ENCODE data around the gene NDUFB11. TPM values are rescaled to one million over a fixed set of nuclear protein-coding genes. Genes with fewer than 3 reads are reported as not detected.
"Not testable (repeated sequence)": the region's sequence is repeated elsewhere in the genome, so short reads cannot be mapped to it uniquely, and the experiment has no call there.

The NDUFB11 gene
- total and polyA plus RNA-seq, 3 experiments from 2014 or later = 93.5 to 169 (median 95.0) TPM

DNA sequence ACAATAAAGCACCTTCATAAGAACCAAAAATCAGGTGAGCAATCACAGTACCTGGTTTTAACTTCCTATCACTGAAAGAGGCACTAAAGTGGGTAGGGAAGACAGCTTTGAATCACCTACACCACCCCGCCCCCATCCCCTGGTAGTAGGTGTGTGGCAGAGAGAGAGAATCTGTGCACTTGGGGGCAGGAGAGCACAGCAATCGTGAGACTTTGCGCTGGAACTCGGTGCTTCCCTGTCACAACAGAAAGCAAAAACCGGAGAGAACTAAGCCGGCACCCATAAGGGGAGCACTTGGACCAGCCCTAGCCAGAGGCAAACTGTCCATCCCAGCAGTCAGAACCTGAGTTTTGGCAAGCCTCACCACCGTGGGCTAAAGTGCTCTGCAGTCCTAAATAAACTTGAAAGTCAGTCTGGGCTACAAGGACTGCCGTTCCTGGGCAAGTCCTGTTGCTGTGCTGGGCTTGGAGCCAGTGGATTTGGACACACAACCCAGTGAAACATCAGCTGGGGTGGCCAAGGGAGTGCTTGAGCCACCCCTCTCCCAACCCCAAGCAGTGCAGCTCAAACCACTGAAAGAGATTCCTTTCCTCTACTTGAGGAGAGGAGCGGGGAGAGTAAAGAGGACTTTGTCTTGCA is 32.1 kb downstream of the NDUFB11 start:
- H3K27ac ChIP-seq (ENCODE audit: low read depth, low read length) = no peak overlapping the region
- no peak for DNase-seq
- no peak overlapping the region for H3K27ac Mint-ChIP-seq
- no peaks in the 10 kb centered on the region for H3K27me3 ChIP-seq (ENCODE audit: insufficient read depth, low read length, poor library complexity, severe bottlenecking)
- POLR2A ChIA-PET = no interaction called here
- no peaks in the 10 kb centered on the region for H3K4me1 ChIP-seq (ENCODE audit: insufficient read depth, low read length)
- no peaks in the 10 kb centered on the region for H3K36me3 Mint-ChIP-seq
- CTCF ChIA-PET = no interaction called here
- peaks cover 0 to 2% (median 0%) of the 10 kb centered on the region in 5 donors for H3K9me3 Mint-ChIP-seq
- no peaks in the 10 kb centered on the region for H3K36me3 ChIP-seq (ENCODE audit: insufficient read depth, low read length)
- H3K4me3 ChIP-seq (ENCODE audit: low read length) = no peak overlapping the region
- H3K27me3 Mint-ChIP-seq = peaks cover 0 to 1% of the 10 kb centered on the region in 2 donors
- H3K9me3 ChIP-seq (ENCODE audit: low read length) = no peaks in the 10 kb centered on the region
- no peak overlapping the region for H3K4me3 Mint-ChIP-seq
- H3K4me1 Mint-ChIP-seq = no peaks in the 10 kb centered on the region

DNA sequence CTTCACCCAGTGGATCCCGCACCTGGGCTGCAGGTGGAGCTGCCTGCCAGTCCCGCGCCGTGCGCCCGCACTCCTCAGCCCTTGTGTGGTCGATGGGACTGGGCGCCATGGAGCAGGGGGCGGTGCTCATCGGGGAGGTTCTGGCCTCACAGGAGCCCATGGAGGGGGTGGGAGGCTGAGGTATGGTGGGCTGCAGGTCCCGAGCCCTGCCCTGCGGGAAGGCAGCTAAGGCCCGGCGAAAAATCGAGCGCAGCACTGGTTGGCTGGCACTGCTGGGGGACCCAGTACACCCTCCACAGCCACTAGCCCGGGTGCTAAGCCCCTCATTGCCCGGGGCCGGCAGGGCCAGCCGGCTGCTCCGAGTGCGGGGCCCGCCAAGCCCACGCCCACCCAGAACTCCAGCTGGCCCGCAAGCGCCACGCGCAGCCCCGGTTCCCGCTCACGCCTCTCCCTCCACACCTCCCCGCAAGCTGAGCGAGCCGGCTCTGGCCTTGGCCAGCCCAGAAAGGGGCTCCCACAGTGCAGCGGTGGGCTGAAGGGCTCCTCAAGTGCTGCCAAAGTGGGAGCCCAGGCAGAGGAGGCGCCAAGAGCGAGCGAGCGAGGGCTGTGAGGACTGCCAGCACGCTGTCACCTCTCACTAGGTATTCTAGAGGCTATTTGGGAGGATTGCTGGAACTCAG is 33.4 kb downstream of the NDUFB11 start:
- DNase-seq; H3K27ac Mint-ChIP-seq; H3K27ac ChIP-seq (ENCODE audit: low read depth, low read length); H3K27me3 ChIP-seq (ENCODE audit: insufficient read depth, low read length, poor library complexity, severe bottlenecking); H3K36me3 ChIP-seq (ENCODE audit: insufficient read depth, low read length); CTCF ChIA-PET; H3K4me1 ChIP-seq (ENCODE audit: insufficient read depth, low read length); H3K27me3 Mint-ChIP-seq; H3K4me3 Mint-ChIP-seq; H3K9me3 ChIP-seq (ENCODE audit: low read length); H3K4me3 ChIP-seq (ENCODE audit: low read length); H3K4me1 Mint-ChIP-seq; H3K9me3 Mint-ChIP-seq; POLR2A ChIA-PET; H3K36me3 Mint-ChIP-seq: not testable (repeated sequence)

GRCh38 chrX:47101206-47101605 is 43.3 kb downstream of the NDUFB11 start:
- no peaks in the 10 kb centered on the region for H3K4me1 ChIP-seq (ENCODE audit: insufficient read depth, low read length)
- POLR2A ChIA-PET = no interaction called here
- DNase-seq = no peak
- Mint-ChIP-seq H3K36me3 (no peaks in the 10 kb centered on the region), H3K4me3 (no peak overlapping the region), H3K4me1 (no peaks in the 10 kb centered on the region), H3K9me3 (no peaks in the 10 kb centered on the region), H3K27me3 (peaks cover 0 to 23% of the 10 kb centered on the region in 2 donors), H3K27ac (no peak overlapping the region)
- H3K27ac ChIP-seq (ENCODE audit: low read depth, low read length) = no peak overlapping the region
- no peaks in the 10 kb centered on the region for H3K36me3 ChIP-seq (ENCODE audit: insufficient read depth, low read length)
- no peak overlapping the region for H3K4me3 ChIP-seq (ENCODE audit: low read length)
- H3K9me3 ChIP-seq (ENCODE audit: low read length) = no peaks in the 10 kb centered on the region
- H3K27me3 ChIP-seq (ENCODE audit: insufficient read depth, low read length, poor library complexity, severe bottlenecking) = no peaks in the 10 kb centered on the region
- CTCF ChIA-PET = no interaction called here

DNA sequence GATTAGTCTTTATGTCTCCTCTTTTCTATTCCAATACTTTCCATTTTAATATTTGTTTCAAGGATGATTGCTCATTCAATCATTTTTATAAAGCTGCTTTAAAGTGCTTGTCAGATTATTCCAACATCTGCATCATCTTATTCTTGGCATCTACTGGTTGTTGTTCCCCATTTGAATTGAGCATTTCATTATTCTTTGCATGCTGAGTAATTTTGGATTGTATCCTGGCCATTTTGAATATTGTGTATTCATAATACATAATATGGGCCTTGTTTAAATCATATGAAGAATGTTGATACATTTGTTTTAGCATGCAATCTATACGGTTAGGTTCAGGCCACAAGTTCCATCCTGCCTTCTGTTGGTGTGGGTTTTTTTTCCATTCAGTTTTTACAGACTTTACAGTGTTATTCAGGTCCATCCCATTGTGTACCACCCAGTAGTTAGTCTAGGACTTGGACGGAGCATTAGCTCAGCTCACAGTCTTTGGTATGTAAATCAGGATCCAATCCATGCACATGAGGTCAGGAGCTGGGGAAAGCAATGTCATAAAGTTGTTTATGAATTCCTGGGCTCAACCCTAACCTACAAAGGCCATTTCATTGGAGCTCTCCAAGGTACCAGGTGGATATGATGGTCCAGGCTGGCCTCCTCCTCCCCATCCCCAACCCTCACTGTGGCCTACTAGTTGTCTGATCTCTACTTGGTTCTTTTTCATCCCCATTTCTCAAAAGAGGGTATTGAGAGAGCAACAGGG is 46.0 kb downstream of the NDUFB11 start:
- no peak overlapping the region for H3K4me3 Mint-ChIP-seq
- H3K27me3 Mint-ChIP-seq = peaks cover 0 to 25% of the 10 kb centered on the region in 2 donors
- H3K27ac ChIP-seq (ENCODE audit: low read depth, low read length) = no peak overlapping the region
- H3K4me1 ChIP-seq (ENCODE audit: insufficient read depth, low read length) = no peaks in the 10 kb centered on the region
- CTCF ChIA-PET = interaction anchor here (0.6 kb wide), 1 partner anchor 16 kb away, joined by 3 read pairs; no protein-coding TSS in a partner anchor
- no peaks in the 10 kb centered on the region for H3K27me3 ChIP-seq (ENCODE audit: insufficient read depth, low read length, poor library complexity, severe bottlenecking)
- no peaks in the 10 kb centered on the region for H3K9me3 ChIP-seq (ENCODE audit: low read length)
- no peaks in the 10 kb centered on the region for H3K4me1 Mint-ChIP-seq
- H3K9me3 Mint-ChIP-seq = no peaks in the 10 kb centered on the region
- no peak overlapping the region for H3K4me3 ChIP-seq (ENCODE audit: low read length)
- no peak for DNase-seq
- no peaks in the 10 kb centered on the region for H3K36me3 Mint-ChIP-seq
- H3K27ac Mint-ChIP-seq = no peak overlapping the region
- H3K36me3 ChIP-seq (ENCODE audit: insufficient read depth, low read length) = no peaks in the 10 kb centered on the region
- POLR2A ChIA-PET = no interaction called here

DNA sequence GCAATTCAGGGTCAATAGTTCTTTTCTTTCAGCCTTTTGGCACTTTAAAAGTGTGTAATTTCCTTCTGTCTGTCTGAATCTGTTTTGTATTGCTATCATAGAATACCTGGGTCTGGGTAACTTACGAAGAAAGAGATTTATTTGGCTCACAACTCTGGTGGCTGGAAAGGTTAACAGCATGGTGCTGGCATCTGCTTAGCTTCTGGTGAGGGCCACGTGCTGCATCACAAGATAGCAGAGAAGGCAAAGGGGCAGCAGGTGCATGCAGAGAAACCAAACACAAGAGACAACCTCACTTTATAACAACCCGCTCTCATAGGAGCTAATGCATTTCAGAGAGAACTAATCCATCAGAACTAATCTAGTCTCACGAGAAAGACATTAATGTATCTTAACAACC is 47.5 kb downstream of the NDUFB11 start:
- Mint-ChIP-seq H3K4me3 (no peak overlapping the region), H3K9me3 (no peaks in the 10 kb centered on the region)
- CTCF ChIA-PET = no interaction called here

GRCh38 chrX:47093860-47094259 is 50.6 kb downstream of the NDUFB11 start:
- Histone ChIP-seq H3K4me3 (ENCODE audit: low read length) (no peak overlapping the region), H3K27ac (ENCODE audit: low read depth, low read length) (no peak overlapping the region), H3K9me3 (ENCODE audit: low read length) (no peaks in the 10 kb centered on the region), H3K4me1 (ENCODE audit: insufficient read depth, low read length) (no peaks in the 10 kb centered on the region), H3K36me3 (ENCODE audit: insufficient read depth, low read length) (no peaks in the 10 kb centered on the region), H3K27me3 (ENCODE audit: insufficient read depth, low read length, poor library complexity, severe bottlenecking) (no peaks in the 10 kb centered on the region)
- H3K9me3 Mint-ChIP-seq = no peaks in the 10 kb centered on the region
- H3K27ac Mint-ChIP-seq = no peak overlapping the region
- no peaks in the 10 kb centered on the region for H3K36me3 Mint-ChIP-seq
- peaks cover 0 to 6% of the 10 kb centered on the region in 2 donors for H3K27me3 Mint-ChIP-seq
- DNase-seq = no peak
- ChIA-PET POLR2A (no interaction called here), CTCF (interaction anchor here (1.0 to 1.1 kb wide), 2 partner anchors 189 to 336 kb away, joined by 3 read pairs; no protein-coding TSS in a partner anchor)
- no peak overlapping the region for H3K4me3 Mint-ChIP-seq
- peaks cover 6 to 28% (median 7%) of the 10 kb centered on the region in 3 donors for H3K4me1 Mint-ChIP-seq

More for the DNA sequence above, 47.5 kb downstream of the NDUFB11 start:
- H3K27me3 Mint-ChIP-seq = peaks cover 0 to 21% of the 10 kb centered on the region in 2 donors
- H3K4me3 ChIP-seq (ENCODE audit: low read length) = no peak overlapping the region
- H3K36me3 ChIP-seq (ENCODE audit: insufficient read depth, low read length) = no peaks in the 10 kb centered on the region
- POLR2A ChIA-PET = no interaction called here
- no peaks in the 10 kb centered on the region for H3K9me3 ChIP-seq (ENCODE audit: low read length)
- H3K27ac ChIP-seq (ENCODE audit: low read depth, low read length) = no peak overlapping the region
- no peak overlapping the region for H3K27ac Mint-ChIP-seq
- H3K4me1 Mint-ChIP-seq = peaks cover 0 to 4% (median 0%) of the 10 kb centered on the region in 3 donors
- H3K4me1 ChIP-seq (ENCODE audit: insufficient read depth, low read length) = no peaks in the 10 kb centered on the region
- H3K27me3 ChIP-seq (ENCODE audit: insufficient read depth, low read length, poor library complexity, severe bottlenecking) = no peaks in the 10 kb centered on the region
- no peak for DNase-seq
- no peaks in the 10 kb centered on the region for H3K36me3 Mint-ChIP-seq

- POLR2A ChIA-PET = no interaction called here
- H3K27ac Mint-ChIP-seq = peak overlapping the region in 1 of 8 donors; percentile 35
- peaks cover 0 to 6% of the 10 kb centered on the region in 2 donors for H3K27me3 Mint-ChIP-seq
- H3K9me3 Mint-ChIP-seq = no peaks in the 10 kb centered on the region
- no peaks in the 10 kb centered on the region for H3K36me3 ChIP-seq (ENCODE audit: insufficient read depth, low read length)
- no peak overlapping the region for H3K27ac ChIP-seq (ENCODE audit: low read depth, low read length)
- no peaks in the 10 kb centered on the region for H3K4me1 ChIP-seq (ENCODE audit: insufficient read depth, low read length)
- H3K4me3 ChIP-seq (ENCODE audit: low read length) = no peak overlapping the region
- no peak overlapping the region for H3K4me3 Mint-ChIP-seq
- H3K36me3 Mint-ChIP-seq = no peaks in the 10 kb centered on the region
- no peaks in the 10 kb centered on the region for H3K9me3 ChIP-seq (ENCODE audit: low read length)
- no peaks in the 10 kb centered on the region for H3K27me3 ChIP-seq (ENCODE audit: insufficient read depth, low read length, poor library complexity, severe bottlenecking)
- H3K4me1 Mint-ChIP-seq = peaks cover 6 to 28% (median 7%) of the 10 kb centered on the region in 3 donors
- DNase-seq = no peak
- CTCF ChIA-PET = interaction anchor here (1.0 to 1.1 kb wide), 2 partner anchors 188 to 335 kb away, joined by 3 read pairs; no protein-coding TSS in a partner anchor
These were observed 51.3 kb downstream of the NDUFB11 start for GRCh38 chrX:47093248-47093647.
